ENCODE measurements around the gene RUNX3.
"Not testable (repeated sequence)": the region's sequence is repeated elsewhere in the genome, so short reads cannot be mapped to it uniquely, and the experiment has no call there.

The RUNX3 gene

GRCh38 chr1:24930260-24931145 is at the start of gene RUNX3:
TSS of gene RUNX3 (minus strand) at chr1:24930276. CDS start at chr1:24929868, 408 bp downstream.
- peak within 1 kb of the TSS; percentile 59 for H3K4me3 ChIP-seq (ENCODE audit: low read depth, low read length)

GRCh38 chr1:24979232-24979631 is 49.2 kb upstream of the RUNX3 start:
- not testable (repeated sequence) for H3K36me3 ChIP-seq (ENCODE audit: control insufficient read depth, insufficient read depth, low read length); H3K27me3 ChIP-seq (ENCODE audit: control insufficient read depth, insufficient read depth, low read length); H3K4me1 ChIP-seq (ENCODE audit: control insufficient read depth, insufficient read depth, low read length); H3K4me3 ChIP-seq (ENCODE audit: low read depth, low read length); H3K9ac ChIP-seq (ENCODE audit: low read length); H3K27ac ChIP-seq (ENCODE audit: low read depth, low read length)
- peaks cover 23% of the 10 kb centered on the region for H3K9me3 ChIP-seq (ENCODE audit: control insufficient read depth, insufficient read depth, low read depth, low read length)

More at GRCh38 chr1:24930260-24931145, at the start of gene RUNX3:
- H3K27me3 ChIP-seq (ENCODE audit: control insufficient read depth, insufficient read depth, low read length), result peaks cover 96% of the 10 kb centered on the region
- H3K4me1 ChIP-seq (ENCODE audit: control insufficient read depth, insufficient read depth, low read length), result peaks cover 54% of the 10 kb centered on the region
- H3K36me3 ChIP-seq (ENCODE audit: control insufficient read depth, insufficient read depth, low read length), result no peaks in the 10 kb centered on the region
- no peaks in the 10 kb centered on the region for H3K9me3 ChIP-seq (ENCODE audit: control insufficient read depth, insufficient read depth, low read depth, low read length)
- H3K27ac ChIP-seq (ENCODE audit: low read depth, low read length), result no peak within 1 kb of the TSS
- H3K9ac ChIP-seq (ENCODE audit: low read length), result no peak within 1 kb of the TSS

GRCh38 chr1:24978383-24979032 is 48.4 kb upstream of the RUNX3 start:
- H3K36me3 ChIP-seq (ENCODE audit: control insufficient read depth, insufficient read depth, low read length), result no peaks in the 10 kb centered on the region
- H3K27me3 ChIP-seq (ENCODE audit: control insufficient read depth, insufficient read depth, low read length), result no peaks in the 10 kb centered on the region
- no peaks in the 10 kb centered on the region for H3K4me1 ChIP-seq (ENCODE audit: control insufficient read depth, insufficient read depth, low read length)
- no peak overlapping the region for H3K9ac ChIP-seq (ENCODE audit: low read length)
- H3K9me3 ChIP-seq (ENCODE audit: control insufficient read depth, insufficient read depth, low read depth, low read length), result peaks cover 24% of the 10 kb centered on the region
- no peak overlapping the region for H3K27ac ChIP-seq (ENCODE audit: low read depth, low read length)
- H3K4me3 ChIP-seq (ENCODE audit: low read depth, low read length), result no peak overlapping the region

- H3K9ac ChIP-seq (ENCODE audit: low read length), result no peak overlapping the region
- no peak overlapping the region for H3K4me3 ChIP-seq (ENCODE audit: low read depth, low read length)
- no peaks in the 10 kb centered on the region for H3K27me3 ChIP-seq (ENCODE audit: control insufficient read depth, insufficient read depth, low read length)
- H3K4me1 ChIP-seq (ENCODE audit: control insufficient read depth, insufficient read depth, low read length), result peaks cover 28% of the 10 kb centered on the region
- no peak overlapping the region for H3K27ac ChIP-seq (ENCODE audit: low read depth, low read length)
- H3K36me3 ChIP-seq (ENCODE audit: control insufficient read depth, insufficient read depth, low read length), result no peaks in the 10 kb centered on the region
- H3K9me3 ChIP-seq (ENCODE audit: control insufficient read depth, insufficient read depth, low read depth, low read length), result peaks cover 24% of the 10 kb centered on the region
Measured at GRCh38 chr1:24975391-24975790, 45.3 kb upstream of the RUNX3 start.

GRCh38 chr1:24973315-24973714 is 43.2 kb upstream of the RUNX3 start:
- H3K4me3 ChIP-seq (ENCODE audit: low read depth, low read length), result no peak overlapping the region
- no peak overlapping the region for H3K9ac ChIP-seq (ENCODE audit: low read length)
- peaks cover 24% of the 10 kb centered on the region for H3K9me3 ChIP-seq (ENCODE audit: control insufficient read depth, insufficient read depth, low read depth, low read length)

GRCh38 chr1:24972915-24973242 is 42.8 kb upstream of the RUNX3 start:
- no peak overlapping the region for H3K9ac ChIP-seq (ENCODE audit: low read length)
- no peak overlapping the region for H3K27ac ChIP-seq (ENCODE audit: low read depth, low read length)
- peaks cover 24% of the 10 kb centered on the region for H3K9me3 ChIP-seq (ENCODE audit: control insufficient read depth, insufficient read depth, low read depth, low read length)
- H3K4me1 ChIP-seq (ENCODE audit: control insufficient read depth, insufficient read depth, low read length), result peaks cover 36% of the 10 kb centered on the region
- H3K4me3 ChIP-seq (ENCODE audit: low read depth, low read length), result no peak overlapping the region
- H3K36me3 ChIP-seq (ENCODE audit: control insufficient read depth, insufficient read depth, low read length), result no peaks in the 10 kb centered on the region
- no peaks in the 10 kb centered on the region for H3K27me3 ChIP-seq (ENCODE audit: control insufficient read depth, insufficient read depth, low read length)

More at GRCh38 chr1:24973315-24973714, 43.2 kb upstream of the RUNX3 start:
- Histone ChIP-seq H3K36me3 (ENCODE audit: control insufficient read depth, insufficient read depth, low read length) (no peaks in the 10 kb centered on the region), H3K27ac (ENCODE audit: low read depth, low read length) (no peak overlapping the region), H3K4me1 (ENCODE audit: control insufficient read depth, insufficient read depth, low read length) (peaks cover 36% of the 10 kb centered on the region), H3K27me3 (ENCODE audit: control insufficient read depth, insufficient read depth, low read length) (no peaks in the 10 kb centered on the region)

GRCh38 chr1:24972221-24972914 is 42.3 kb upstream of the RUNX3 start:
- H3K27me3 ChIP-seq (ENCODE audit: control insufficient read depth, insufficient read depth, low read length), result no peaks in the 10 kb centered on the region
- no peak overlapping the region for H3K4me3 ChIP-seq (ENCODE audit: low read depth, low read length)
- H3K27ac ChIP-seq (ENCODE audit: low read depth, low read length), result no peak overlapping the region
- H3K9ac ChIP-seq (ENCODE audit: low read length), result peak overlapping the region; percentile 2
- no peaks in the 10 kb centered on the region for H3K36me3 ChIP-seq (ENCODE audit: control insufficient read depth, insufficient read depth, low read length)
- H3K4me1 ChIP-seq (ENCODE audit: control insufficient read depth, insufficient read depth, low read length), result peaks cover 36% of the 10 kb centered on the region
- H3K9me3 ChIP-seq (ENCODE audit: control insufficient read depth, insufficient read depth, low read depth, low read length), result peaks cover 24% of the 10 kb centered on the region

GRCh38 chr1:24970926-24971875 is 41.1 kb upstream of the RUNX3 start:
- Histone ChIP-seq H3K4me3 (ENCODE audit: low read depth, low read length) (no peak overlapping the region), H3K27me3 (ENCODE audit: control insufficient read depth, insufficient read depth, low read length) (no peaks in the 10 kb centered on the region), H3K9me3 (ENCODE audit: control insufficient read depth, insufficient read depth, low read depth, low read length) (peaks cover 18% of the 10 kb centered on the region), H3K9ac (ENCODE audit: low read length) (no peak overlapping the region), H3K4me1 (ENCODE audit: control insufficient read depth, insufficient read depth, low read length) (peaks cover 36% of the 10 kb centered on the region), H3K36me3 (ENCODE audit: control insufficient read depth, insufficient read depth, low read length) (no peaks in the 10 kb centered on the region), H3K27ac (ENCODE audit: low read depth, low read length) (no peak overlapping the region)

GRCh38 chr1:24970399-24970753 is 40.3 kb upstream of the RUNX3 start:
- Histone ChIP-seq H3K9me3 (ENCODE audit: control insufficient read depth, insufficient read depth, low read depth, low read length) (peaks cover 13% of the 10 kb centered on the region), H3K27ac (ENCODE audit: low read depth, low read length) (no peak overlapping the region), H3K27me3 (ENCODE audit: control insufficient read depth, insufficient read depth, low read length) (no peaks in the 10 kb centered on the region), H3K36me3 (ENCODE audit: control insufficient read depth, insufficient read depth, low read length) (no peaks in the 10 kb centered on the region), H3K9ac (ENCODE audit: low read length) (no peak overlapping the region), H3K4me1 (ENCODE audit: control insufficient read depth, insufficient read depth, low read length) (peaks cover 36% of the 10 kb centered on the region), H3K4me3 (ENCODE audit: low read depth, low read length) (no peak overlapping the region)

GRCh38 chr1:24969596-24970398 is 39.7 kb upstream of the RUNX3 start:
- H3K27ac ChIP-seq (ENCODE audit: low read depth, low read length), result no peak overlapping the region
- peaks cover 36% of the 10 kb centered on the region for H3K4me1 ChIP-seq (ENCODE audit: control insufficient read depth, insufficient read depth, low read length)
- no peak overlapping the region for H3K9ac ChIP-seq (ENCODE audit: low read length)
- H3K9me3 ChIP-seq (ENCODE audit: control insufficient read depth, insufficient read depth, low read depth, low read length), result peaks cover 7% of the 10 kb centered on the region; the same call in 1 of the 2 replicates
- H3K27me3 ChIP-seq (ENCODE audit: control insufficient read depth, insufficient read depth, low read length), result no peaks in the 10 kb centered on the region
- no peak overlapping the region for H3K4me3 ChIP-seq (ENCODE audit: low read depth, low read length)
- no peaks in the 10 kb centered on the region for H3K36me3 ChIP-seq (ENCODE audit: control insufficient read depth, insufficient read depth, low read length)

Data from HUES6 (cell line).